Islet precursor cell (in vitro differentiated cells): Measurements from ENCODE around the gene PADI6.
"Not testable (repeated sequence)": the region's sequence is repeated elsewhere in the genome, so short reads cannot be mapped to it uniquely, and the experiment has no call there.

Experiments
- DNase-seq: peaks from one replicate; pipeline ENCODE4 v3.0.0-alpha.2; 2018

The PADI6 gene

DNA sequence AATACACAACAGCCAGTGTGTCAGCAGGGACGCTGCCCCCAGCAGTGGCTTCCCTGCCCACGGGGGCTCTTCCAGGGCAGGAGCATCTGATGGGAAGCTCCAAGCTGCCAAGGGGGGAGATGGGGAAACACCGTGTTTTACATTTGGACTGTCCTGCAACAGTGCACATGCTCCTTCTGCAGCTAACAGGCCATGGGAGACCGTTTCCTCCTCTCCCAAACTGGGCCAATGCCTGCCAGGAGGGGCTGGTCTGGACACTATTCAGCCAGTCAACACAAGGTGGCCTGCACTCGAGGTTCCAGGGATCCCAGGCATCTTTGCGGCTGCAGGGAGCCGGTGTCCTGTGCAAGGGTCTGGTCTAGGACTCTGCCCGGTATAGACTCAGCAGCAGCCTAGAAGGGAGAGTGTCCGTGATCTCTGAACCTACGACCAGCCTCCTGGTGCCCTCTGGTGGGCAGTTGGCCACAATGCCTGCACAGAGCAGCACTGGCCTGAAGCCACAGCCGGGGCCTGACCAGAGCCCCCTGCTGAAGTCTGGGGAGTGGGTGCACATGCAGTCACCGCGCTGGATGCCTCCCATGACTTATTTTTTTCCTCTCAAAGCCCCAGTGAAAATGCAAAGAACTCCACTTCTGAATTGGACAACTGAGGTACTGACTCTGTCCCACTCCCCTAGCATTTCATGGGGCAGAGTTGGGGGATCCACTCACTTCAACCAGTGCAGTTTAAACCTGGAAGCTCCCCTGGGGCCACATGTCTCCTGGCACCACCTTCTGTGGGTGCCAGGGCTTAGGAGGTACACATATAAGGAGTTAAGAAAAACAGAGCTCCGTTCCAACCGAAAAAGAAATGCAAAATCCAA lies 34.1 kb downstream of the PADI6 start:
- peak; percentile 93 for DNase-seq

DNA sequence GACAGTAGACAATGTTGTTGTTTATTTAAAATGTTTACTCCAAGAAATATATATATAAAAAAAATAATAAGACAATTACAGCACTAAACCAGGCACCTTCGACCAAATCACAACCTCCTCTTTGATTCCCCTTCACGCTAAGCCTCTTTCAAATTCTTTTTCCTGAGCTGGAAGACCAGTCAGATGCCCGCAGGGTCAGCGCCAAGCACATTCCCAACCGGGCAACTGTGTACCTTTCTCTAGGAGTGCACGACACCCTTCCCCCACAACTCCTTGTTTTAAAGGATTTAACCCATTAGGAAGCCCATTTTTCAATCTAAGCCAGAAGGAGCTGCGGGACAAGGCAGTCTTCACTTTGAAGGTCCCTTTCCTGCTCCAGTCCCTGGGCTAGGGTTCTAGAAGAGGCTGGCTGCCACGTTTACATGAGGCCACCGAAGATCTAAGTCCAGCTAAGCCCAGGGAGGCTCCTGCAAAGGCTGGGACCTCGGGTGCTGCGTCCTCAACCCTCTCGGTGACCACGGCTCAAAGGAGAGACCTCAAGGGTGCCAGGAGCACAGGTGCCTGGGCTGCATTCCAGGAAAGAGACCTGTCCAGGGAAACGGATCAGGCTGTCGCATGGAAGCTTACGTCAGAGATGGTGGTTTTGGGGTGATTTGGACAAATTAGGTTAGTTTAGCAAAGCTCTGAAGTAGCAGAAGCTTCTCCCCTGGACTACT lies 34.9 kb downstream of the PADI6 start:
- DNase-seq = not testable (repeated sequence)

DNA sequence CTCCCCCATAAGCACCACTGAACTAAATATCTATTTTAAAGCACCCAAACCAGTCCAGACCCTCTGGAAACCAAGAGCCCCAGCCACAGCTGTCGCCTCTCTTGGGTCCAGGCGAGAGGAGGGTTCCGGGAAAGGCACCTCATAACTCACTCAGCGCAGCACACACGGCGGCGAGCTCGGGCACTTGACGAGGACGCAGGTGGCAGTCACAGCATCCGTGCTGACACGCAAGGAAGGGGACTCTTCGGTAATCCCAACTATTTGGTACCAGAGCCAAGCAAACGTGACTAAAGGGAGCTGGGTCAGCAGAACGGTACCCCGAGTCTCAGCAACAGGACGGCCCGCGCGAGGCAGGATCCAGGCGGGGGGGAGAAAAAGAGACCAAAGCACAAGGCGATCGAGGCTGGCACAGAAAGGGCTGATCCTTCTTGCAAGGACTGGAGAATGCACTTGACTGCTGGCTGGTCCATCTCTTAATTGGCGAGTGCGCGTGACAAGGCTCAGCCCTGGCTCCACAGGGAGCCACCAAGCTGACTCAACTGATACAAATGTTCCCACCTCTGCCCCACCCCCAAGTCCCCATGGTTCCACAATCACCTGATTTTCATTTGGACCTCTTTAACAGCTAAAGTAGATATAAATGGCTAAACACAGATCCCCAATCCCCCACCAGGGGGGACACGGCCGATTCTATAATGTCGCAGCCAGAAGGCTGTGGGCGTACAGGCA lies 36.0 kb downstream of the PADI6 start:
- not testable (repeated sequence) for DNase-seq

DNA sequence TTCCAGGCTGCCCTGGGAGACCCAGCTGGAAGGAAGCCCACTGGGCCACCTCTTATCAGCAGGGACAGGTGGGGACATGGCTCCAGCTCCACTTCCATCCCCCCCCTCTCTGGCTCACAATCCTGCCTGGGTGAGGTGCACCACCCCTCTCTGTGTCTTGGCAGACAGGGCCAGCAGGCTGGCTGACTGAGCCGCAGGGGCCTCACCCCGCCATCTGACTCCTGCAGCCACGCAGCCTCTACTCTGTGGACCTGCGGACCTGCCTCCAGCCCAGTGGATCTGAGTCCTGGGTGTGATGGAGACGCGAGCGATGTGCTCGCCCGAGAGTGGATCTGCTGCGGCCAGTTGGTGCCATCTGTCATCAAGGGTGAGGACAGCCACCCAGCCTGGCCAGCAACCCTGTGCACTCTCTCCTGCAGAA lies 37.4 kb downstream of the PADI6 start:
- no peak for DNase-seq

DNA sequence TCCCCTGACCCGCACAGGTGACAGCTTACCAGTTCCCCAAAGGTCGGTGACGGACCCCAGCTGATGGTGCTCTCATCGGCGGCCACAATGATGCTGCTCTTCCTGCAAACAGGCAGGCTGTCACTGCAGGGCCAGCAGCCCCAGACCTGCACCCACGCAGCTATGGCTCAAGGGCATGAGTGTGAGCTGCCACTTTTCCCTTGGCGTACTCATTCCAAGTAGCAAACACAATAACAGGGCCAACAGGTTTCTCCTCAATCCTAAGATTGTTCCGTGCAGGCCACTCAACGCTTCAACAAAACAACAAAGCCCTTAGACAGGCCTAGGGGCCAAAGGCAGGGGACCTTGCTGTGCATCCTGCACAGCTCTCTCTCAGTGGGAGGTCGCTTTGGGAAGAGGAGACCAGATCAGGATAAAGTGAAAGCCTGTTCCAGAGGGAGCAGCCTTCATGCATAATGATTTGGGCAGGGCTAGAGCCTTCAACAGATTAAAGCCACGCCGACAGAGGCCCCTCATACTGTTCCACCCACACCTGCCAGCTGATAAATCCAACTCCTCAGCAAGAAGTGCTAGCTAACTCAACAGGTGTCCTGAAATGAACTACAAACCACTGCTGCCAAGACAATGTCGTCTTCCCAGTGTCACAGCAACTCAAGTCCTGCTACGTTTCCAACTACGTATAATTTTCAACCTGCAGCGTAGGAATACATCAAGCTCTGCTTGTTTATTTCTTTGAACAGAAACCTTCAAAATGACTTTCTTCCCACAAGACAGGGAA lies 40.3 kb downstream of the PADI6 start:
- peak; percentile 90 for DNase-seq

DNA sequence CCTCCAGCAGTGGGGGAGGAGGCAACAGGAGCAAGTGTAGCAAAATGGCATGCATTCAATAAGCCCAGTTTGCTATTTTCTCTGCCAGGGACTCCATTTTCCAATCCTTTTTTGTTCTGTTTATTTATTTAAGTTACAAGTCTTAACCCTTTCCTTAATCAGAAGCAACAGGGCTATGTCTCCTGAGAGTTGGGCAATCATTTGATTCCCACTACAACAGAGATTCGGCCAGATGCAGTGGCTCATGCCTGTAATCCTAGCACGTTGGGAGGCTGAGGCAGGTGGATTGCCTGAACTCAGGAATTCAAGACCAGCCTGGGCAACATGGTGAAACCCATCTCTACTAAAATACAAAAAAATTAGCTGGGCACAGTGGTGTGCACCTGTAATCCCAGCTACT lies 42.0 kb downstream of the PADI6 start:
- DNase-seq = no peak

DNA sequence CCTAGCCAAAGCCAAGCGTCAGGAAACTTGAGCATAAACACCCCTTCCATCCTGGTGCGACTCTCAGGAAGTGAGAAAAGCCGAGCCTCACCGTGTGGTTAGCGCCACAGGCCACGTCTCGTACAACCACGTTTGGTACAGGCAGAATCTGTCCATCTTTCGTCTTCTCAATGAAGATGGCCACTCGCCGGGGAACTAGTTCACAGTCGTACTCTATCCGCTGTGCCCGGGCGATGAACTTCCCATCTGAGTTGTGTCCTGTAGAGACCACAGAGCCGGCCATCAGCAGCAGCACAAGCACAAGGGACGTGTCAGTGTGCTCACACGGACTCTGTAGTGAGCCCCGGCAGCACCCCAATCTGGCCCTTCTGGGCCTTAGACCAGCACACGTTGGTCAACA lies 44.4 kb downstream of the PADI6 start:
- no peak for DNase-seq

DNA sequence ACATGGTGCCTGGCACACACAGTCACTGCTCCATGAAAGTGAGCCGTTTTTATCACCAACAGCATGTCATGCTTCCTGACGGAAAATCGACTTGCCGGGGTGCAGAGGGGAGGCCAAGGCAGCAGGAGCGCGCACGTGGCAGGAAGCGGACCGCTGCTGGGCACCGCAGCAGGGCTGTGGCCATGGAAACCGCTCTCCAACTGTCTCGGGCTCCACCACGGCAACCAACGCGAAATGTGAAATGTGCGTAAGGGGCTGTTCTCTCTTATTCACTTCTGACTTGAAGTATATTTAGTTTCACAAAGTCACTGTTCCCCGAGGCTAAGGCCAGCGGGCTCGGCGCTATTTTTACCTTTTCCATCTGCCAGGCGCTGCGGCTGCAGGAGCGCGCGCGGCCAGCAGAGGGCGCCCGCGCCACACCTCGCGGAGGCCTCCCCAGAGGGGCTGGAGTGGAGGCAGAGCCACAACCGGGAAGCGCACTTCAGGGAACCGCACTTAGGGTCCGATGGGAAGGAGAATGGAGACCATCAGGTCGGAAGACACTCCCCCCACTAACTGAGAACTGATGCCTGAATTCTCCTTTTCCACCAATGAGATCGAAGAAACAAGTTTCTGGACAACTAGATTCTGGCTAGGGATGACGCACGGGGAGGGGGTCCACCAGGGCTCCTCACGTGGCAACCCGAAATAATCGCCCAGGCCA lies 47.8 kb downstream of the PADI6 start:
- peak; percentile 83 for DNase-seq

DNA sequence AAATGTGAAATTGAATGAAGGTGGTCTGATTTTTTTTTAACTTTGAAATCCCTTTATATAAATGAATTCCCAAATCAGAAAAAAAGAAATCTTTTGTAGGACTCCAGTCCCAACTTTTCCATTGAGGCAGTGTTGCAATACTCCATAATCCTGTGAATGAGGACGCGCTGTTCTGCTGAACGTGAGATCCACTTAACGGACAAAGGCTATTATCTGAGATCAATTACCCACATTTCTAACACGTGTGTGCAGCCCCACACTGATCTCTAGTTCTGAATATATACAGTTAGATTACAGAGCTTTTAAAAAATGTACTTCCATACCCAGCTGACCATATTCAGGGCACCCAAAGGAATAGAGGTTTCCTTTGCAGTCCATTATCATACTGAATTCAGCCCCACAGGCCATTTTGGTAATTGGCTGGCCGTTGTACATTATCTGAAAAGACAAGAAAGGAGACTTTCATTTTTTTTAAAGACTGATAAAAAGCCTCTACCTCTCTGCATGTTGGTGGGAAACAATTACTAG lies 48.5 kb downstream of the PADI6 start:
- no peak for DNase-seq

DNA sequence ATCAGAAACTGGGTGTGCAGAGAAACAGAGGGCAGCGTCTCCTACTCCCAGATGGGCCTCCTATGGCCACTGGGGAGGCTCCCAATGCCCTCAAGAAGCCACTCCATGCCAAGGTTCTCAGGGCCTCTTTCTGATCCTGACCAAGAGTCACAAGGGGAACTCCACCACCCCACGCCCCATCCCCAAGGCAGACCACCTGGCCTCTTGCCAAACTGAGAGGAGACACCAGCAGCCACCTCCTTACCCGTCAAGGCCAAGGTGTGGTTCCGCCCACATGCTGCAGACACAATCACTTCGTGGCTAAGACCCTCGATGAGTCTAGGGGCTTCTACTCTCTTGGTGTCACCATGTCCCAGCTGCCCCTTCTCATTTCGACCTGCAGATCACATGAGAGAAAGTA lies 50.5 kb downstream of the PADI6 start:
- no peak for DNase-seq

DNA sequence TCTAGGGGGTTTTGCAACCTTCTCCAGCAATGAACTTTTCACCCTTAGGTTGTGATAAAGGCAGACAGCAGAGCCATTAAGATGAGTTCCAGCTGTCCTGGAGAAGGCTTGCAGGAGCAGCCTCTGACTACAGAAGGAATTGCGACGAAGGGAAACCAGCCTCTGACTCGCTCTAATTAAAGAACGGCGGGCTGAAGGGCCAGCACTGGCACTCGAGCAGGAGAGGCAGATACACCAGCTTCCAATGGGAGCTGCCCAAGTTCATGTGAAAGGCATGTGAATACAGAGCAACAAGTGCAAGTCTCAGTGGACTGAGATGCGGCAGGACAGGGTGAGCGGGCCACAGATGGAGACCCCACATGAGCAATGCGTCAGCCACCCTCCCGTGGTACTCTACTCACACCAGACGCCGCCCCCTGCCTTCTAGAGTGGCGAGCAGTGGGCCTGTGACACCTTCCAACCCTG lies 51.8 kb downstream of the PADI6 start:
- DNase-seq = peak; percentile 67

DNA sequence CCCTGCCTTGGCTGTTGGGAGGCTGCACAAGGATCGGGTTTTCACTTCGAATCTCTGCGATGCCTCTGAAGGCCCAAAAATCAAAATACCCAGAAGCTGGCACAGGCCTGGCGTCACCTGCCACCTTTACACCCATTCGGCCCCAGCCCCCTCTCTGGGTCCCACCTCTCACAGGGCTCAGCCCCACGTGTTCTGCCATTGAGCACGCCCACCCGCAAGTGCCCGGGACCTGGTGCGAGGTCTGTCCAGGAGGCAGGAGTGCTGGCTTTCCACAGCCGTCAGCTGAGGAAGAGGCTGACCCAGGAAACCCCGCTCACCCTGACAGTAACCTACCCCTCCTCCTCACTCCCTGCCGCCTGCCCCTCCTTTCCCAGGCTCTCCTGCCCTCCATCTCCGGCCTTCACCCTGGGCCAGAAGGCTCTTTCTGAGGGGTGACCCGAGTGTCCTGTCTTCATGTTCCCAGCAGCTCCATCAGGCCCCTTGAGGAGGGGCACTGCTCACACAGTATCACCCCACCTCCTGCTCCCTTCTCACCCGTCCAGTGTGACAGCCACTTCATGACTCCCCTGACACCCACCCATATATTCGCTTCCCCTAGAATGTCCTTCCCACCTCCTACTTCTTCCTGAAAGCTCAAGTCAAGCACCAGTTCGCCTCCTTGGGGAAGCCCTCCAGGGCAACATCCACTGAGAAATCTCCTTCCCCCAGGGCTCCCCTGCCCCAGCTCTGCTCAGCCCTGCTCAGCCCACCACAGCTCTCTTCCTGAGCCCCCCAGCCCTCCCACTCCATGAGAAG lies 54.0 kb downstream of the PADI6 start:
- no peak for DNase-seq

DNA sequence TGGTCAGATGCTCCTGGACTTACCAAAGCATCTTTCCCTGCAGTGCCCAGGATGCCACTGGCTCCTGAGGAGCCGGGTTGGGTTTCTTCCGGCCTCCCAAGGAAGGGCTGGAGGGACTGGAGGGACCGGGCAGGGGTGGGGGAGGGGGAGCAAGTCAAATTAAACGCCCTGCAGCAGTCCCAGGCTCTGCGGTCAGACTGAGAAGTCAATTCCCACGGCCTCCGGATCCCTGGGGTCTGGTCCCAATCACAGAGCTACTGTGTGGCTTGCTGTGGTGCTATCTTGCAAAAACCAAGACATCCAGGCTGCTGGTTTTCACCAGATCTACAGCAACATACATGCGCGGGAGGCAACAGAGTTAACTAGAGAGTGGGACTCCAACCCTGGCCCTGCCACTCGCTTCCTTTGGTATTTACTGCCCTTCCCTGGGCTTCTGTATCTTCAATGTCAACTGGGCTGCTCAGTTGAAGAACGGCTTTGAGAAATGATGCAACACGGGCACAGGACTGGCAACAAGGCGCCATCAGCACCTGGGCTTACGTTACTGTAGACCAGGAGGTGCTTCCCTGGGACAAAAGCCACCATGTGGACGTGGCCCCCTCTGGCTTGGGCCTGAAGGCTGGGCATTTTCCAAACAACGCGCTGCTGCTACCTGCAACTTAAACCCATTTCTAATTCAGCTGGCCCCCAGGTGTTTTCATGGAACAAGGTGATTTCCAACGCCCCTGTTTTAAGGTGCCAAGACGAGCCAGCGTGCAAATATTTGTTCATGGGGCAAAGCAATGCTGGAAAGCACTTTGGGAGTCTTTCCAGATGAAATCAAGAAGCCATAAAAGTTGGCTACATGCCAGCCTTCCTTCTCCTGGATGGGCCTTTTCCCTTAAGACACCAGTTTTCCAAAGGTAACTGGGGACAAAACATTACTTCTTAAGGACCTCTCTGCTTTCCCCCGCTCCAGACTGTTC lies 56.0 kb downstream of the PADI6 start:
- DNase-seq = peak; percentile 91

DNA sequence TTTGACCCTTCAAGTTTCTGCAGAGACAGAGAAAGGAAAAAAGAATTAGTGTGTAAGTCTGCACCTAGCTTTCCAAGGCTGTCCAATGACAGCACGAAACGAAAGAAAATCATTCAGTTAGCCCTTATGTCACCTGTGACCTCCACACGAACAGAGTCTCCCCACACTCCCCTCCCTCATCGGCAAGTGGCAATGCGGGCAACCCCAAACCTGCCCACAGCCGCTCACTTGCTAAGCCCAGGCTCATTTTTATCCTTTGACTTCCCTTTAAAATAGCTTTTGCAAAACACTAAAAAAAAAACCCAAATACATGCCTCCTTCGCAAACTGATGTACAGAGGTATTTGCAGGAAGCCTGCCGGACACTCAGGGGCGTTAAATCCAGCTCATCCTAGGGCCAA lies 57.2 kb downstream of the PADI6 start:
- DNase-seq = no peak

DNA sequence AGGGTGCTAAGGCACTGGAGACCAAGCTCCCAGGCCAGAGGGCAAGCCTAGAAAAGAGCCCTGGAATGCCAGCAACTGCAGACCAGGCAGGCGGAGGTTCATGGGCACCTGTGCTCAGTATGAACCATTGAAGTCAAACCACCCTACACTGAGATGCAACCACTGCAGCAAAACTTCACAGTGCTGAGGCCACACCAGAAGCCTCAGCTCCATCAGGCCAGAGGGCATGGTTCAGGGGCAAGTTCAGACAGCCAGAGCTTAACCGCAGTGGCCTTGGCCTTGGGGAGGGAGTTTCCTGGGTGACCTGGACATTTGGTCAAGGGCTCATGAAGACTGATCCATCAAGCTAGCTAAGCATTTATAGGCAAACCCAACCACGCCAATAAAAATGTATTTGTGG lies 60.4 kb downstream of the PADI6 start:
- no peak for DNase-seq

DNA sequence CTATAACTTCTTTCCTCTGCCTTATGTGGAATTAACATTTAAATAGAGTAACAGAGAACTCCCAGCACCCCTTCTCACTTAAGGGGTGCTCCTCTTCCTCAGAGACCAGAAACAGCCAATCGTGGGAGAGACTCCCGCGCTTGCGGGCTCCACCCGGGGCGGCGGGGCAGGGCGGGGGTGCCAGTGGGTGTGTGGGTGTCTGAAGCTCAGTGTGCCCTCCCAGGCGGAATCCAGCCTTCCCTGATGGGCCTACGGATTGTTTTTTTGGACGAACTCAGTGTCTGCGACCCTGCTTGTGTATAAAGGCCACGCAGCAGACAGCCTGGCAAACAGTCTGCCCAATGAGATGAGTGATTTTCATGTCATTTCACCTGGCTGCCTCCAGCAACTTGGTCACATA lies 61.3 kb downstream of the PADI6 start:
- DNase-seq = no peak

DNA sequence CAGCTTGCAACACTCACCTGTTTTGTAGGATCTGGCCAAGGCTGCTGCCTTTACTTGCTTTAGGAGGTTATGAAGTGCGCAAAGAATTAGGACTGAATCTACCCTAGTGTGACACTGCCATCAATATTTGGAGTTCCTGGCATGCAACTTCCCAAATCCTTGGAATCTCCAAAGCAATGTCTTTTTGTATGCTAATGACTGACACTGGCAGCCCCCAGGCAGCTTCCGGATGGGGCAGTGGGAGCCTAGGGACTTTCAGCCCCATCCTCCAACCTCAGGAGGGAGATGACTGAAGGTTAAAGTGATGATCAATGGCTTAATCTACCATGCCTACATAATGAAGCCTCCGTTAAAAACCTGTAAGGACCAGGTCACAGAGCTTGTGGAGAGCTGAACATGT lies 62.0 kb downstream of the PADI6 start:
- no peak for DNase-seq

DNA sequence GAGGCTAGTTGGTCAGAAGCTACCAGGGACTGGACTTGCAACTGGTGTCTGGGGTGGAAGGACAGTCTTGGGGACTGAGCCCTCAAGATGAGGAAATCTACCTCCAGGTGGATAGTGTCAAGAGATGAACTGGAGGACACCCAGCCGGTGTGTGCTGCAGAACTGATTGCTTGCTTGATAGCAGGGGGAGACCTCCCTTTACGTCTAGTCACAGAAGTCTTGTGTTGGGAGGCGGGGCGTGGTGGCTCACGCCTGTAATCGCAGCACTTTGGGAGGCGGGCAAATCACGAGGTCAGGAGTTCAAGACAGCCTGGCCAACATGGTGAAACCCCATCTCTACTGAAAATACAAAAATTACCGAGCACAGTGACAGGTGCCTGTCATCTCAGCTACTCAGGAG lies 62.6 kb downstream of the PADI6 start:
- no peak for DNase-seq

DNA sequence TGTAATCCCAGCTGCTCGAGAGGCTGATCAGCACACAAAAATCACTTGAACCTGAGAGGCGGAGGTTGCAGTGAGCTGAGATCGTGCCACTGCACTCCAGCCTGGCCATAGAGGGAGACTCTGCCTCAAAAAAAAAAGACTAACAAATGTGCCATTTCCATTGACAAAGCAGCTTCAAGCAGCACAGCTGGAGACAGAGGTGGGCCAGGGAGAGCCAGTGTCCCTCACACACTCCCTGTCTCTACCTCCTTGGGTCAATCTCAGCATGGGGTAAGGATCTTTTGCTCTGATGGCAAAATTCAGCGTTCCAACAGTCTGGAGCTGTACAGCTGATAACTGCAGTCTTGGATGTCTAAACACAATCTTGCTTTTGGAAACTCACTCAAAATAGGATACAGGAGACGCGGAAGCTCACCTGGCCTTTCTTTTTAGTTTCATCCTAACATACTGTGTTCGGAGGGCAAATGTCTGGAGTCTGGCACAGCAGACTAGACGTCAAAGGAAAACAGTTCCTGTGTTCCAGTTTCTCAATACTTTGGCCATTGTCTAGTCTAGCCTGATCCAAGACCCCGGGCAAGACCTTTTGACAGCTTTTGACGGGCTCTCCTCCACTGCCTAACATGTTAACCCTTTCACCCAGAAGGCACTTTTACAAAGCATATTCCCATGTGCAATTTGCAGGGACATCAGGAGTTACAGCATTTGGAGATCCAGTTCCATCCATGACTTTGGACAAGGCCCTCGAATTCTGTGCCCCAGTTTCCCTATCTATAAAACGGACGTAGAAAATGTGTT lies 64.6 kb downstream of the PADI6 start:
- no peak for DNase-seq
